HG03571 (cell line): Measurements from ENCODE around the gene CD300H.

ENCODE experiments used
- ATAC-seq: cut with Tn5 transposase; IDR thresholded peaks from one replicate; pipeline ENCODE4 v1.9.1; 2021; ENCODE audit not compliant: unreplicated experiment

The CD300H gene

GRCh38 chr17:74567397-74567796, at the start of gene CD300H:
TSS of gene CD300H (minus strand) at chr17:74567509.
- no peak for ATAC-seq

GRCh38 chr17:74616696-74617095, 49.4 kb upstream of the CD300H start:
- ATAC-seq: no peak

GRCh38 chr17:74612046-74612445, 44.7 kb upstream of the CD300H start:
- no peak for ATAC-seq

- no peak for ATAC-seq
Observed at GRCh38 chr17:74610108-74610507, 42.8 kb upstream of the CD300H start.

GRCh38 chr17:74608511-74608910, 41.2 kb upstream of the CD300H start:
- no peak for ATAC-seq

- ATAC-seq: no peak
Observed at GRCh38 chr17:74607221-74607620, 39.9 kb upstream of the CD300H start.

- ATAC-seq: no peak
Observed at GRCh38 chr17:74606050-74606449, 38.7 kb upstream of the CD300H start.

GRCh38 chr17:74605361-74605760, 38.1 kb upstream of the CD300H start:
- no peak for ATAC-seq

GRCh38 chr17:74604761-74605160, 37.5 kb upstream of the CD300H start:
- no peak for ATAC-seq

GRCh38 chr17:74604200-74604599, 36.9 kb upstream of the CD300H start:
- no peak for ATAC-seq

- ATAC-seq: no peak
Observed at GRCh38 chr17:74603746-74604145, 36.4 kb upstream of the CD300H start.

GRCh38 chr17:74603037-74603635, 35.8 kb upstream of the CD300H start:
- no peak for ATAC-seq

GRCh38 chr17:74601944-74602572, 34.7 kb upstream of the CD300H start:
- no peak for ATAC-seq

GRCh38 chr17:74599448-74599939, 32.2 kb upstream of the CD300H start:
- ATAC-seq: no peak

GRCh38 chr17:74599023-74599399, 31.7 kb upstream of the CD300H start:
- ATAC-seq: no peak

GRCh38 chr17:74598346-74599022, 31.2 kb upstream of the CD300H start:
- ATAC-seq: no peak

GRCh38 chr17:74597069-74597790, 29.9 kb upstream of the CD300H start:
- ATAC-seq: no peak

- ATAC-seq: no peak
Observed at GRCh38 chr17:74595037-74595750, 27.9 kb upstream of the CD300H start.

GRCh38 chr17:74592087-74592990, 25.0 kb upstream of the CD300H start, which contains the start of gene CD300LD:
TSS of gene CD300LD (minus strand) at chr17:74592283. CDS start at chr17:74592202, 81 bp downstream.
- no peak for ATAC-seq

GRCh38 chr17:74591503-74591902, 24.2 kb upstream of the CD300H start:
- ATAC-seq: no peak
